HCT116 (cell line): ENCODE measurements around the gene SUDS3. TPM values are rescaled to one million over a fixed set of nuclear protein-coding genes. Genes with fewer than 3 reads are reported as not detected.

Experiments used
- ATAC-seq: fragments of 200-7000 bp; cut with Tn5 transposase; 2 replicates; pipeline ENCODE4 v1.9.1; 2020; ENCODE audit warnings: mild to moderate bottlenecking, moderate library complexity
- BruUV-seq: library from RNA; stranded (reverse); fragments of 400-500 nt; replicated peaks from 2 replicates; lab custom pipeline; 2021; lab: Mats Ljungman, UMichigan
- CTCF ChIA-PET: fragments of 300-600 bp; sonication (Branson Sonifier 250); formaldehyde crosslinking; loops from one replicate; lab custom pipeline; 2021; ENCODE audit warnings: antibody characterized with exemption; lab: Charles Lee
- POLR2A ChIA-PET: fragments of 300-600, 350-600 bp; sonication (Branson Sonifier 250); formaldehyde crosslinking; loops from one replicate; lab custom pipeline; 2021; ENCODE audit warnings: antibody characterized with exemption; lab: Charles Lee
- RAD21 ChIA-PET, 2 experiments: fragments of 300-600 bp; sonication (Branson Sonifier 250); formaldehyde crosslinking; loops; one replicate each; lab custom pipeline; 2023; ENCODE audit warnings: low total read pairs in 2 of 2; ENCODE audit not compliant: uncharacterized antibody in 2 of 2, unreplicated experiment in 2 of 2, low non-redundant PET in 1 of 2; lab: Charles Lee
- DNase-seq: peaks from one replicate; pipeline ENCODE4 v3.0.0-alpha.2; 2010; ENCODE audit warnings: low read depth, low spot score
- H2AFZ ChIP-seq: fragments of 200-600 bp; shearing (Covaris generic), sonication (generic); 2 replicates; pipeline ENCODE4 v1.6.1; 2017; ENCODE audit warnings: low read depth, mixed run types, mixed read lengths, antibody characterized with exemption, low read length; ENCODE audit not compliant: poor library complexity, severe bottlenecking
- H3K27ac ChIP-seq: 2 replicates; pipeline ENCODE4 v1.5.1; 2012; ENCODE audit warnings: low read depth, low read length
- H3K27me3 ChIP-seq: fragments of 200-600 bp; sonication (generic); 2 replicates; pipeline ENCODE4 v1.6.1; 2016; ENCODE audit warnings: mixed run types, low read length, mixed read lengths; ENCODE audit not compliant: insufficient read depth
- H3K36me3 ChIP-seq, 2 experiments: fragments of 200-500 bp in 1 of 2; fragments of 200-600 bp in 1 of 2; sonication (Bioruptor generic) in 1 of 2; sonication (generic) in 1 of 2; 2 replicates each; pipeline versions ENCODE4 v1.5.1 to v1.6.1; 2014 to 2016; ENCODE audit warnings: low read length in 2 of 2, inconsistent platforms in 1 of 2, mixed read lengths in 1 of 2, mixed run types in 1 of 2; ENCODE audit not compliant: insufficient read depth in 2 of 2, control insufficient read depth in 1 of 2
- H3K4me1 ChIP-seq, 2 experiments: fragments of 200-600 bp in 1 of 2; sonication (generic) in 1 of 2; 2 replicates each; pipeline versions ENCODE4 v1.5.1 to v1.6.1; 2012 to 2017; ENCODE audit warnings: low read length in 2 of 2, inconsistent platforms in 1 of 2, mild to moderate bottlenecking in 1 of 2, mixed read lengths in 1 of 2, mixed run types in 1 of 2, moderate library complexity in 1 of 2; ENCODE audit not compliant: insufficient read depth in 2 of 2, control insufficient read depth in 1 of 2
- H3K4me2 ChIP-seq: fragments of 200-600 bp; sonication (generic); 2 replicates; pipeline ENCODE4 v1.6.1; 2017; ENCODE audit warnings: mixed run types, low read length, mixed read lengths
- H3K4me3 ChIP-seq, 2 experiments: fragments of 200-600 bp in 1 of 2; sonication (generic) in 1 of 2; replicated peaks in 1 of 2; 2 replicates each; pipeline ENCODE4 v1.5.1; 2011 to 2016; ENCODE audit warnings: low read length in 2 of 2, control low read depth in 1 of 2, low read depth in 1 of 2, mild to moderate bottlenecking in 1 of 2, mixed read lengths in 1 of 2, mixed run types in 1 of 2
- H3K79me2 ChIP-seq: fragments of 200-600 bp; sonication (generic); 2 replicates; pipeline ENCODE4 v1.6.1; 2017; ENCODE audit warnings: mild to moderate bottlenecking, mixed run types, low read length, moderate library complexity, mixed read lengths; ENCODE audit not compliant: insufficient read depth
- H3K9ac ChIP-seq: fragments of 200-600 bp; sonication (generic); 2 replicates; pipeline ENCODE4 v1.6.1; 2016; ENCODE audit warnings: low read length, mixed read lengths
- H3K9me2 ChIP-seq: fragments of 200-600 bp; sonication (generic), shearing (Covaris generic); 2 replicates; pipeline ENCODE4 v1.6.1; 2017; ENCODE audit warnings: mixed run types, mild to moderate bottlenecking, moderate library complexity; ENCODE audit not compliant: insufficient read depth
- H3K9me3 ChIP-seq, 2 experiments: fragments of 200-500 bp in 1 of 2; fragments of 200-600 bp in 1 of 2; sonication (Bioruptor generic) in 1 of 2; sonication (generic) in 1 of 2; 2 replicates each; pipeline ENCODE4 v1.6.1; 2014 to 2017; ENCODE audit warnings: low read length in 2 of 2, mixed read lengths in 2 of 2, inconsistent platforms in 1 of 2, low read depth in 1 of 2, mild to moderate bottlenecking in 1 of 2, mixed run types in 1 of 2, moderate library complexity in 1 of 2; ENCODE audit not compliant: control insufficient read depth in 1 of 2, insufficient read depth in 1 of 2
- H4K20me1 ChIP-seq: fragments of 200-600 bp; sonication (generic), shearing (Covaris generic); 2 replicates; pipeline ENCODE4 v1.6.1; 2017; ENCODE audit warnings: mixed run types, mild to moderate bottlenecking, moderate library complexity; ENCODE audit not compliant: insufficient read depth
- EGR1 ChIP-seq: IDR thresholded peaks from 2 replicates; pipeline ENCODE4 v1.6.1; 2012; ENCODE audit warnings: low read depth
- ELF1 ChIP-seq: IDR thresholded peaks from 2 replicates; pipeline ENCODE4 v1.6.1; 2012; ENCODE audit warnings: low read depth, borderline replicate concordance
- EZH2 ChIP-seq: fragments of 200-600 bp; sonication (generic); IDR thresholded peaks from 2 replicates; pipeline ENCODE4 v1.6.1; 2017; ENCODE audit warnings: antibody characterized with exemption, mixed run types
- FOSL1 ChIP-seq: IDR thresholded peaks from 2 replicates; pipeline ENCODE4 v1.6.1; 2012; ENCODE audit warnings: low read depth
- JUND ChIP-seq: IDR thresholded peaks from 2 replicates; pipeline ENCODE4 v1.6.1; 2012
- POLR2A ChIP-seq: IDR thresholded peaks from 2 replicates; pipeline ENCODE4 v1.7.0; 2011; ENCODE audit warnings: borderline replicate concordance; ENCODE audit not compliant: insufficient read depth, insufficient read length; ENCODE audit errors: extremely low read depth
- POLR2AphosphoS5 ChIP-seq: IDR thresholded peaks from 2 replicates; pipeline ENCODE4 v1.6.1; 2011; ENCODE audit warnings: mild to moderate bottlenecking, low read depth, low read length, moderate library complexity
- RAD21 ChIP-seq: IDR thresholded peaks from 2 replicates; pipeline ENCODE4 v1.6.1; 2012; ENCODE audit warnings: low read depth, mild to moderate bottlenecking
- SIN3A ChIP-seq: IDR thresholded peaks from 2 replicates; pipeline ENCODE4 v1.6.1; 2012; ENCODE audit warnings: low read depth
- SP1 ChIP-seq: IDR thresholded peaks from 2 replicates; pipeline ENCODE4 v1.6.1; 2012; ENCODE audit warnings: low read depth
- SRF ChIP-seq: IDR thresholded peaks from 2 replicates; pipeline ENCODE4 v1.6.1; 2012; ENCODE audit warnings: low read depth
- ZFX ChIP-seq: fragments of 450-650 bp; IDR thresholded peaks from 2 replicates; pipeline ENCODE4 v1.6.1; 2017
- intact Hi-C: fragments of 100-400 bp; cut with micrococcal nuclease; formaldehyde crosslinking; loops from 2 replicates; pipeline ENCODE4 v1.10.0; 2022
- total RNA-seq: library from RNA; stranded (reverse); gene quantifications from one replicate; pipeline ENCODE4 v1.2.1, GENCODE V29; 2021; ENCODE audit not compliant: unreplicated experiment
- TF ChIP-seq, protein P1 (sequence below): IDR thresholded peaks from 2 replicates; pipeline ENCODE4 v1.6.1; 2012; ENCODE audit warnings: low read depth
- TF ChIP-seq, protein P2 (sequence below): IDR thresholded peaks from 2 replicates; pipeline ENCODE4 v1.6.1; 2011; ENCODE audit warnings: mild to moderate bottlenecking, low read length, moderate library complexity; ENCODE audit not compliant: insufficient replicate concordance; ENCODE audit errors: extremely low read depth

SUDS3 gene
- total RNA-seq, 1 experiment from 2014 or later: 32.3 TPM

GRCh38 chr12:118342090-118342489 is 34.3 kb upstream of the SUDS3 start:
- no peaks in the 10 kb centered on the region for H3K9me3 ChIP-seq
- H4K20me1 ChIP-seq: no peaks in the 10 kb centered on the region
- ATAC-seq: no peak
- RAD21 ChIA-PET: no interaction called here
- H3K4me2 ChIP-seq: no peak overlapping the region
- no TSS peak for BruUV-seq
- no peak overlapping the region for H3K27ac ChIP-seq
- intact Hi-C loops: no loop called here
- no peak overlapping the region for H2AFZ ChIP-seq
- POLR2A ChIA-PET: no interaction called here
- H3K4me1 ChIP-seq: no peaks in the 10 kb centered on the region
- no peak overlapping the region for H3K4me3 ChIP-seq
- TF ChIP-seq, protein P1, sequence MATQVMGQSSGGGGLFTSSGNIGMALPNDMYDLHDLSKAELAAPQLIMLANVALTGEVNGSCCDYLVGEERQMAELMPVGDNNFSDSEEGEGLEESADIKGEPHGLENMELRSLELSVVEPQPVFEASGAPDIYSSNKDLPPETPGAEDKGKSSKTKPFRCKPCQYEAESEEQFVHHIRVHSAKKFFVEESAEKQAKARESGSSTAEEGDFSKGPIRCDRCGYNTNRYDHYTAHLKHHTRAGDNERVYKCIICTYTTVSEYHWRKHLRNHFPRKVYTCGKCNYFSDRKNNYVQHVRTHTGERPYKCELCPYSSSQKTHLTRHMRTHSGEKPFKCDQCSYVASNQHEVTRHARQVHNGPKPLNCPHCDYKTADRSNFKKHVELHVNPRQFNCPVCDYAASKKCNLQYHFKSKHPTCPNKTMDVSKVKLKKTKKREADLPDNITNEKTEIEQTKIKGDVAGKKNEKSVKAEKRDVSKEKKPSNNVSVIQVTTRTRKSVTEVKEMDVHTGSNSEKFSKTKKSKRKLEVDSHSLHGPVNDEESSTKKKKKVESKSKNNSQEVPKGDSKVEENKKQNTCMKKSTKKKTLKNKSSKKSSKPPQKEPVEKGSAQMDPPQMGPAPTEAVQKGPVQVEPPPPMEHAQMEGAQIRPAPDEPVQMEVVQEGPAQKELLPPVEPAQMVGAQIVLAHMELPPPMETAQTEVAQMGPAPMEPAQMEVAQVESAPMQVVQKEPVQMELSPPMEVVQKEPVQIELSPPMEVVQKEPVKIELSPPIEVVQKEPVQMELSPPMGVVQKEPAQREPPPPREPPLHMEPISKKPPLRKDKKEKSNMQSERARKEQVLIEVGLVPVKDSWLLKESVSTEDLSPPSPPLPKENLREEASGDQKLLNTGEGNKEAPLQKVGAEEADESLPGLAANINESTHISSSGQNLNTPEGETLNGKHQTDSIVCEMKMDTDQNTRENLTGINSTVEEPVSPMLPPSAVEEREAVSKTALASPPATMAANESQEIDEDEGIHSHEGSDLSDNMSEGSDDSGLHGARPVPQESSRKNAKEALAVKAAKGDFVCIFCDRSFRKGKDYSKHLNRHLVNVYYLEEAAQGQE: no peak
- TF ChIP-seq SIN3A: no peak
- no peak for TF ChIP-seq EGR1
- no peak for TF ChIP-seq JUND
- no peak for TF ChIP-seq RAD21
- no peak for TF ChIP-seq FOSL1
- no peak for TF ChIP-seq POLR2A
- no peak for TF ChIP-seq SP1
- TF ChIP-seq POLR2AphosphoS5: no peak
- TF ChIP-seq, protein P2, sequence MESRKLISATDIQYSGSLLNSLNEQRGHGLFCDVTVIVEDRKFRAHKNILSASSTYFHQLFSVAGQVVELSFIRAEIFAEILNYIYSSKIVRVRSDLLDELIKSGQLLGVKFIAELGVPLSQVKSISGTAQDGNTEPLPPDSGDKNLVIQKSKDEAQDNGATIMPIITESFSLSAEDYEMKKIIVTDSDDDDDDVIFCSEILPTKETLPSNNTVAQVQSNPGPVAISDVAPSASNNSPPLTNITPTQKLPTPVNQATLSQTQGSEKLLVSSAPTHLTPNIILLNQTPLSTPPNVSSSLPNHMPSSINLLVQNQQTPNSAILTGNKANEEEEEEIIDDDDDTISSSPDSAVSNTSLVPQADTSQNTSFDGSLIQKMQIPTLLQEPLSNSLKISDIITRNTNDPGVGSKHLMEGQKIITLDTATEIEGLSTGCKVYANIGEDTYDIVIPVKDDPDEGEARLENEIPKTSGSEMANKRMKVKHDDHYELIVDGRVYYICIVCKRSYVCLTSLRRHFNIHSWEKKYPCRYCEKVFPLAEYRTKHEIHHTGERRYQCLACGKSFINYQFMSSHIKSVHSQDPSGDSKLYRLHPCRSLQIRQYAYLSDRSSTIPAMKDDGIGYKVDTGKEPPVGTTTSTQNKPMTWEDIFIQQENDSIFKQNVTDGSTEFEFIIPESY: no peak
- TF ChIP-seq ZFX: no peak
- TF ChIP-seq SRF: no peak
- TF ChIP-seq ELF1: no peak
- TF ChIP-seq EZH2: no peak
- no peaks in the 10 kb centered on the region for H3K36me3 ChIP-seq
- no peak for DNase-seq
- CTCF ChIA-PET: no interaction called here
- H3K79me2 ChIP-seq: no peaks in the 10 kb centered on the region
- H3K9me2 ChIP-seq: no peaks in the 10 kb centered on the region
- no peak overlapping the region for H3K9ac ChIP-seq
- H3K27me3 ChIP-seq: no peaks in the 10 kb centered on the region
